ENCODE results near the gene DSE. TPM values are rescaled to one million over a fixed set of nuclear protein-coding genes. Genes with fewer than 3 reads are reported as not detected.

DSE gene
- polyA plus RNA-seq, 5 donors, result 34.1 to 54.9 (median 50.0) TPM

DNA sequence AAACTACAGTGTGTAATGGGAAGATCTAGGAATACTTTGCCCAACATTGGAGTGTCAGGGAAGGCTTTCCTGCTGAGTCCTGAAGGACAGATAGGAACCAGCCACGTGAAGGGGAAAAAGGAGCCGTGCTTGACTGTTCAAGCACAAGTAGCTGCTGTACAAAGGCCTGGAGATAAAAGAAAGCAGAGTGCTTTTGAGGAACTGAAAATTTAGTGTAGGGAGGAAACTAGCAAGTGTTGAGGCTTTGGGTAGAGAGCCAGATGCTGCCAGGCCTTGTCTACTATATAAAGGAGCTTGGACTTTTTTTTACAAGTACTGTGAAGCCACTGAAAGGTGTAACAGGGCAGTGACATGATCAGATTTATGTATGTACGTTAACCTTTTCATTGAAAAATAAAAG lies 39.0 kb downstream of the DSE start:
- no peak for DNase-seq

DNA sequence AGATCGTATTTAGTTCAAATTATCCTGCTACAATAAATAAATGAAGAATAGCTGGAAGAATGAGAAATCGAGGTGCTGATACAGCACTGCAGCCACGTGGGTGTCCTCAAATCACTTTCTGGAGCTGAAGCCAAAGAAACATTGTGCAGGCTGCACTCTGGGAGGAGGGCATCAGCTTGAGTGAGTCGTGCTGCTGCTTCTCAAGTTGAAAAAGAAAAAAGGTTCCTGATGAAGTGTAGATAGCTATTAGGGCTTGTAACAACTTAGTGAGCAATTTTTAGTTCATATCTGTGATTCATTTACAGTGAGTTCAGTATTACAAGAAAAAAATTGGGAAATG lies 40.5 kb downstream of the DSE start:
- peak in 1 of 2 donors; percentile 54 for DNase-seq

DNA sequence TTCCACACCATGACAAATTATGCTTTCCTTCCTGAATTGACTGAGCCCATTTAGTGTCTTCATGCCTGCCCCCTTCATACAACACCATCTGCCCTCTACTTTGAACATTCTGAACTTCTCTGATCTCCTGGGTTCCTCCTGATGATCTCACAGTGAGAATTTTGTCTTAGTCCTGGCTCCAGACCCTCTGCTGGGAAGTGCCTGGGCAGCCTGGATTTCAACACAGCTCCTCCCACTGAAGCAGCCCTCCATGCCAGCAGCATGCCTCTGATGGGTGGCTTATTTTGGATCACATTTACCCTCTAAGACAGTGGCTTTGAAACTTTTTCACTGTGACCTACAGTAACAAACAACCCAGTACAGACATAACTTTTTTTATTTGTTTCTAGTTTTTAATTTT lies 41.5 kb downstream of the DSE start:
- no peak for DNase-seq

DNA sequence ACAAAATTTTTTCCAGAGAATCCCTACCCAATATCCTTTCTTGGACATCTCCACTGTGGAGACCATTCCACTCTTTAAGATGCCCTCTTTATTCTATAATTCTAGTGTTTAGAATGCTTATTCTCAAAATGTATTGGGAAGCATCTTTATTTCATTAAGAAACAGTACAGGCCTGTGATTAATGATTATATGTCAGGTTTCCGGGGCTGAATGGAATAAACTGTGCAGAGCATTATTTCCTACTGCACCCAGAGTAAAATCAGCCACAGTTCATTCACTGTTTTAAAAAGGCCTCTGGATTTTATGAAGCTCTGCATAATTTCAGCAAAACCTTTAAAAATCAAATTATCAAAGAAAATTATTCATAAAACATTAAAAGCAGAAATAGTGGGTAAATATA lies 42.6 kb downstream of the DSE start:
- DNase-seq, result no peak

DNA sequence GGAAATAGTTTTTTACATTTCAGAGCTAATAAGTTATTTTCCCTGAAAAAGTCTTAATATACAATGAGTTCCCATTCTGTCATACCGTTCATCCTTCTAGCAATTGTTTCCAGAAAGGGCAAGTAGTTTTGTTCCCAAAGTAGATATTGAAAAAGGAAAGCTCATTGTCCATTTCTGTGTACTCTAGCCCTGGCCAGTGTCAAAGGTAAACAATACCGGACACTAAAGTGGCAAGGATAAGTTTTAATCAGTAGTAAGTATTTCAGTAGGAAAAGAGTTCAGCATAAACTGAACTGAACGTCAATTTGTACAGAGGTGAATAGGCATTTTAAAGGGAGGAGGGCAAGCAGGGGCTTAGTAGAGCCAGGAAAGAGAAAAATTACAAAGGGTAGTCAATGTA lies 46.9 kb downstream of the DSE start:
- no peak for DNase-seq

DNA sequence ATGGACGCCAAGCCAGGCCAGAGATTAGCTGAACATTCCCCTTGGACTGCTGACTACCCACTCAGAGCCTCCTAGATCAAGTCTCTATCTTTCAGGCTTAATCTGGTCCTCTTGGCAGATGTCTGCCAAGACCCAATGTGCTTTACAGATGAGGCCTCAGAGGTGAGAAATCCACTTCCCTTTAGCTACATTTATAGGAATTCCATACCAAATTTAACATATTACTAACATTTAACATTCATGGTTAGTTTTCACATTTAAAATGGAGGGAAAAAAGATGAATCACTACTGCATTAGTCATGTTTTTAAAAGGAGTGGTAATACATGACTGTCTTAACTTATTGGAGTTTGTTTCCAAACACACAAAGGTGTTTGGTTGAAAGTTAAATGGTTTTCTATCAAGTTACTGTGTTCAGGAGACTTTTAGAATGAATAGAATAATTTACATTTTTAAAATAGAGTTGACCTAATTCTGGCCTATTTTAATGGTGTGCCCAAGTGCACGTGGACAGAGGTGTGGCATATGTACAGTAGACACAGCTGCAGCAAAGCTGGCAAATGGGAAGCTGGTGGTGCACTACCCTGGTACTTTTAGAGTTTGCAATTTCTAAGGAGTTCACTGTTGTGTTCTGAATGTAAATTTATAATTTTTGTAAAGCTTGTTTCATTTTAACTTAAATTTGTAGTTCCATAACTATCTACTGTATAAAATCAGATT lies 48.5 kb downstream of the DSE start:
- DNase-seq, result no peak

DNA sequence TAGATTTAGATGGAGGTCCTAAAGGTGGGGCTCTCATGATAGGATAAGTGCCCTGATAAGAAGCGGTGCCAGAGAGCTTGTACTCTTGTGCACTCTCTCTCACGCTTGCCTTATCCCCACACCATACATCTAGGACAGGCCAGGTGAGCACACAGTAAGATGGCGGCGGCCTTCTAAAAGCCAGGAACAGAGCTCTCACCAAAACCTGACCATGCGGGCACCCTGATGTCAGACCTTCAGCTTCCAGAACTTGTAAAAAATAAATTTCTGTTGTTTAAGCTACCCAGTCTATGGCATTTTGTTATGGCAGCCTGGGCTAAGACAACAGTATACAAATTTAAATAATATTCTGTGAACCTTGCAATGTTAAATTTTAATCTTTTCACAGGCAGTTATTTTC lies 49.6 kb downstream of the DSE start:
- DNase-seq, result no peak

DNA sequence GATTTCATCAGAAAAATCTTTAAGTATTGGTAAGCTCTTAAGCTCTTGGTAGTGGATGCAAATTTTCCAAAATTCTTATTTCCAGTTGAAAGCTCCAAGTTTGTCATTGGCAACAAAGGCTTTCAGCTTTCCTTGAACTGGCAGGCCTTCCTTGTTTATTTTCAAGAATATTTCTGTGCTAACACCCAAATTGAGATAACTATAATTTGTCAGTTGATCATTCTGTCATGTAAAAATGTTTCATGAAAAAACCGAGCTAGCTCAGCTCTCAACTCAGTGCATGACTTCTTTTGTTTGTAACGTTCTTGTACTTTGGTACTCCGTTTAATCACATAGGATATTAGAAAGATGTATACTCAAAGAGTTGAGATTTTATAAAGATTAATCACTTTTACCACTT lies 51.5 kb downstream of the DSE start:
- DNase-seq, result no peak

DNA sequence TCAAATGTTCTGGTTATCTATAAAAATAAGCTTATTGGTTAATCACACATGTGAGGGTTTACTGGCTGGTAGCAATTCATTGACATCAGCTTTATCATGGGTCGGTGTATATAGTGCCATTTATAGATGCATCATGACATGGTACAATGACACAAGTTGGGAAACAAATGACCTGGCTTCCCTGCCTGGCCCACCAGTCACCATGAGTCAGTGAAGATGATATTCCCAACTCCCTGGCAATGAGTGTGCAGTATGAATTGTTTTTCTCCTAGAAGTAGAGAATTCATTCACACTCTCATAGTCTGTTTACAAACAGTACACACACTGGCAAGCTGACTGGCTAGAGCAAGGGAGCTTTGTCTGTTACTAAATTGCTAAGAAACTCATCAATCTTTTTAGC lies 53.3 kb downstream of the DSE start:
- no peak for DNase-seq

DNA sequence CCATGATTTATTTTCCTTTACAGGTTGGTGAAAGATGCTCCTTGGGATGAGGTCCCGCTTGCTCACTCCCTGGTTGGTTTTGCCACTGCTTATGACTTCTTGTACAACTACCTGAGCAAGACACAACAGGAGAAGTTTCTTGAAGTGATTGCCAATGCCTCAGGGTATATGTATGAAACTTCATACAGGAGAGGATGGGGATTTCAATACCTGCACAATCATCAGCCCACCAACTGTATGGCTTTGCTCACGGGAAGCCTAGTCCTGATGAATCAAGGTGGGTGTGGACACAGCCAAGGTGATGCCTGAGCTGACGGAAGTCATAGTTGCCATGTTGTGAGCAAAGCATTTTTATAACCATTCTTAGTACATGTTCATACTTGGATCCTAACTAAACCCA lies 55.8 kb downstream of the DSE start:
- DNase-seq, result no peak

DNA sequence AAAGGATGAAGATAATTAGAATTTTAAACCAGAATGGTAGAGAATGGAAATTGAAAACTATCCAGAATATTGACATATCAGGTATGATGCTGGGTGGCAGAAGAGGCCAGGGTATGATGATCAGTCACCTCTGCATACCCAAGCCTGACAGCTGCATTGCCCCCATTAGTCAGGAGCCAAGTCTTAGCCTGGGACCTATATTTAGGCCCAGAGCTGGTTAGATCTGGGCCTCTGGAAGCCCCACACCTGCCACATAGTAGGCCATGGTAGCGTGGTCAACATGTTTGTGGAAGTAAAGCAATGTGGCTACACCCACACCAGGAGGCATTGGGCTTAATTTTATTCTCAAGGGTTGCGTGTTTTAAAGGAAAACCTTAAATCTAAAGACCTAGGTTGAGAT lies 58.4 kb downstream of the DSE start:
- DNase-seq, result no peak

DNA sequence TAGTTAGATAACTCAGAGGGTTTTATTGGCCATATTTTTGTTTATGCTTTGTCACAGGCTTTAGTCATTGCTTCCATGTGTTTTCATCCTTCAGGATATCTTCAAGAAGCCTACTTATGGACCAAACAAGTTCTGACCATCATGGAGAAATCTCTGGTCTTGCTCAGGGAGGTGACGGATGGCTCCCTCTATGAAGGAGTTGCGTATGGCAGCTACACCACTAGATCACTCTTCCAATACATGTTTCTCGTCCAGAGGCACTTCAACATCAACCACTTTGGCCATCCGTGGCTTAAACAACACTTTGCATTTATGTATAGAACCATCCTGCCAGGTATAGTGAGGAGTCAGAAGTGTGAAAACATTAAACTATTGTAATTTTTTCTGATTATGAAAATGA lies 60.1 kb downstream of the DSE start:
- no peak for DNase-seq

DNA sequence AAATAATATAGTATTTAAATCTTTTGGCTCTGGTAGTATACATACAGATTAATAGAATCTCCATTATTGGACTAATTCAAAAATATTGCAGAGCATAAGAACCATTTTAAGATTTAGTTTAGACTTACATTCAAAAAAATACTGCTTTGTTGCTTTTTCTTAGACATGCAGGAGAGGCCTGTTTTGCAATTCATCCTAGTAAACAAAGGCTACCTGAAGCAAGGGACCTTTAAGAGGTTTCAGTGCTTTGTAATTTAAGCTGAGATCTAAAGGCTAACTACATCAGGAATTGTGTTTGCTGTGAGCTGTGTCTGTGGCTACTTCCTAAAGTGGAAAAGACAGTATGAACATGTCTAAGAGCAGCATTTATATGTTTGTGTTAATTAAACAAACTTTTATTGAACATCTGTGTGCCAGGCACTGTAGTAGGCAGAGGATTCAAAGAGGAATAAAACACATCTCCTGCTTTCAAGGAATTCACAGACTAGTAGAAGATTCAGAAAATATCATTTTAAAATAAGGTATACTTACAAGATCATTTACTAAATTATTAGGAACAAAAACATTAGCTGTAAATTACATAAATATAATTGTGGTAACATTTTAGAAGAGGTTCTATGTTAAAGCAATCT lies 61.3 kb downstream of the DSE start:
- no peak for DNase-seq

DNA sequence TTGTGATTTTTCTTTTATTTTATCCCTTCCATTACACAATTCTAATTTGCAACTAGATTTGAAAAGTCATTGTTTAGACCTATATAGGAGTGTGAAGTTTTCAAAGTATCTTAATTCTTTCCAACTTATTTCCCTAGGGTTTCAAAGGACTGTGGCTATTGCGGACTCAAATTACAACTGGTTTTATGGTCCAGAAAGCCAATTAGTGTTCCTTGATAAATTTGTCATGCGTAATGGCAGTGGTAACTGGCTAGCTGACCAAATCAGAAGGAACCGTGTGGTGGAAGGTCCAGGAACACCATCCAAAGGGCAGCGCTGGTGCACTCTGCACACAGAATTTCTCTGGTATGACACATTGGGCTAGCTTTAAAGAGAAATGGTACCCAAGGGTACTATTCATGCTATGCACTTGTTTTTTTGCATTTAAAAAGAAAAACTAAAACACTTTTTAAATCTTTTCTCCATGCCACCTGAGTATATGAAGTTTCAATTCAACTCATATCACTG lies 62.5 kb downstream of the DSE start:
- no peak for DNase-seq

DNA sequence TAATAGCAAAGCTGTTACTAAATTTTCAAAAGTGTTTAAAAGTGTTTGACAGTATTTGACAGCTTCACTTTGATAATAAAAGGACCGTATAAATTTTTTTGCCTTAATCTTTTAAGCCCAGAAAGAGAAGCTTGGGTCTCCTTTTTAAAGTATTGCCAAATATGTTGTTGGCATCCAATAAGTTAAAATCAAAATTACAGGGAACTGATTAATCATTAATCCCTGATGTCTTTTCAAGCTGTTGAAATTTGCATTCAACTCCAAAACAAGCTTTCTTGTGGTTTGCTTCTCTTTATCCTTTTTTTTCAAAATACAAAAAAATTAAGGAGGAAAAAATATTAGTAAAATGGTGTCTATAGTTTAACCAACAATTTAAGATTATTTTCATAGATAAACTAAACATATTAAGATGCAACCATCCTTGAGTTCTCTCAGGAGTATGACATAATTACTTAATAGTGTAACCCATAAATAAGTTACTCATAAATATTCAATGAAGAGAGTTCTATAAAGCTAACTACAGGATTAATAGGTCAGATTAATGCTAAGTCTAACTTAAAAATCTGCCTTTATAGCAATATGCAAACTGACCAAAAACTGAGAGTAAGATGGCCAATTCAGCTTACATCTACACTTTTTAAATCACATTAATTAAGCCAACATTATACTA lies 63.4 kb downstream of the DSE start:
- no peak for DNase-seq

DNA sequence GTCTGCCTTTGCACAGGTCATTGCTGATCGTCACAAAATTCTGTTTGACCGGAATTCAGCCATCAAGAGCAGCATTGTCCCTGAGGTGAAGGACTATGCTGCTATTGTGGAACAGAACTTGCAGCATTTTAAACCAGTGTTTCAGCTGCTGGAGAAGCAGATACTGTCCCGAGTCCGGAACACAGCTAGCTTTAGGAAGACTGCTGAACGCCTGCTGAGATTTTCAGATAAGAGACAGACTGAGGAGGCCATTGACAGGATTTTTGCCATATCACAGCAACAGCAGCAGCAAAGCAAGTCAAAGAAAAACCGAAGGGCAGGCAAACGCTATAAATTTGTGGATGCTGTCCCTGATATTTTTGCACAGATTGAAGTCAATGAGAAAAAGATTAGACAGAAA lies 65.8 kb downstream of the DSE start:
- DNase-seq, result no peak

DNA sequence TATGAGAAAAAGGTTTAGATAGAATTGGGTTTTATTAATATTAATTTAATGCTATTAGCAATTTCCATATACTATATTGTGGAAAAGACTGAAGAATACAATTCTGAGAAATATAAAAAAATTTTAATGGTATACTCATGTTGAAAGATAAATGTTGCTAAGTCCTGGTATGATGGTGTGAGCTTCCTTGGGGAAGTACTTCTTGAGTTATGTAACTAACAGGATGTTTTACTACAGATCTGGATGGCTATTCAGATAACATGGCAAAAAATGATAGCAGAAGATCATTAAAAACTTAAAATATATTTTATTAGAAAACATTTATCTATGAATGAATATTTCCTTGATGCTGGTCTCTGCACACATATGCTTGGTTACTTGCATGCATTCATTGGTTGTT lies 66.9 kb downstream of the DSE start:
- no peak for DNase-seq

DNA sequence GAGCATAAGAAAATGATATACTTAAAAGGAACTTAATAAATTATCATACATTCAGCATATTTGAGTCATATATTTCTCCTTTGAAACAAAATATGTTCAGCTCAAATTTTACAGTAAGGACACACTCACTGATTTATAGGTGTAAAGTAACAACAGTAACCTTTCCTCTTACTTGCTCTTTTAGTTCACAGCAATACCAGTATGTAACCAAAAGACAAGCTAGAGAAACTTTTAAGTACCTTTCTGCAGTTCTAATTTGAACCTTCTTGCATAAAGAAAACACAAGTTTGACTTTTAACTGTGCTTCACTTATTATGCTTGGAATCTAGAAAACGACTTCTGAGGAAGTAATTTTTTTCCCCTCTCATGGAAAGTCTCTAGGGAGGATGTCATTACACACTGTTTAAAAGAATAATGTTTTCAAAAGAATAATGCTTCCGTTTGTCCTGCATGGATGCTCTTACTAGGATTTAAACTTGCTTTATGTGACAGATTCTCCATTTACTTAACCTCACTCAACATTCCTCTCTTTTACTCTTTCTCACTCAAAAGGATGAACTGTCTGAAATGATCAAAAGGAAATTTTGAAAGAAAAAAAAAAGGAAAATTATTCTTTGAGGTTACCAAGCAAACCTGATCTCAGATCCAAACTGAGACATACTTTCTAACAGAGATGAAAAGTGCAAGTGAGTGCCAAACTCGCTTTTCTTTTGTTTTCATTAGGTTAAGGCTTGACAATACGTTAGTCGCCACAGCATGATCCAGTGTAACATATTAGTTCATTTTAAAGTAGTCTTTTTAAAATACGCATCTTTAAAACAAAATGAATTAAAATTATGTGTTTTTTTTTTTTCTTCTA lies 68.1 kb downstream of the DSE start:
- DNase-seq, result no peak

DNA sequence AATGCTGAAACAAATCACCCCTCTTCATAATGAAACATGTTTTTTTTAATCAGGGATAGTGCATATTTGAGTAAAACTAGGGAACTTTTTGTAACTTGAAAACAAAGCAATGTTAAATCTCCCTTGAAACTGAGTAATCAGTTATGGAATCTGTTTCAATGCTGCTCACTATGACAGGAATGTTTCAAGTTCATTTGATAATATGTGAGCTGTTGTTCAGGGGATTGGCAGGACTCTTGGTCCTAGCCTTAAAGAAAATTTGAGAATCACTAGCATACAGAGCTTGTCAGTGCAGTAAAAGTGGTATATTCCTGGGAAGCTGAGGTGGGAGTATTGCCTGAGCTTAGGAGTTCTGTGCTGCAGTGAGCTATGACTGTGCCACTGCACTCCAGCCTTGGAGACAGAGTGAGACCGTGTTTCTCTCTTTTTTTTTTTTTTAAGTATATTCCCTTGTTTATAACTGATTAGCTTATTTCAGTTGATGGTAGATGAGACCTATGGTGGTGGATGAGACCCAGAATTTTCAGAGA lies 68.8 kb downstream of the DSE start:
- no peak for DNase-seq

DNA sequence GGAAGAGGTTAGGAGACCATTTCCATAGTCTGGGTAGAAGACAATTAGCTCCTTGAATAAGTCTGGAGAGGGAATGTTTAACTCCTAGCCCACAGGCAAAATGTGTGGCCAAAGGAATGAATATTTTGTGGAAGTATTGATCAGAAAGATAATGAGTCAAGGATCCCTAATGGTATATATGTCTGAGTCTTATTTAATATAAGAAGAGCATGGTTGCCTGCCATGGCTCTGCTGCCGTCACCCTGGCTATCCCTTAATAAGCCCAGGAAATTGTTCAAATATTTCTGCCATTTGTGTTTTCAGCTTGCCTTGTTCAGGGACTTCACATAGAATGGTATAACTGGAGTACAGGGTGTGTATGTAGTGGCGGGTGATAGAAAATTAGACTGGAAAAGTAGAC lies 72.4 kb downstream of the DSE start:
- DNase-seq, result no peak

DNA sequence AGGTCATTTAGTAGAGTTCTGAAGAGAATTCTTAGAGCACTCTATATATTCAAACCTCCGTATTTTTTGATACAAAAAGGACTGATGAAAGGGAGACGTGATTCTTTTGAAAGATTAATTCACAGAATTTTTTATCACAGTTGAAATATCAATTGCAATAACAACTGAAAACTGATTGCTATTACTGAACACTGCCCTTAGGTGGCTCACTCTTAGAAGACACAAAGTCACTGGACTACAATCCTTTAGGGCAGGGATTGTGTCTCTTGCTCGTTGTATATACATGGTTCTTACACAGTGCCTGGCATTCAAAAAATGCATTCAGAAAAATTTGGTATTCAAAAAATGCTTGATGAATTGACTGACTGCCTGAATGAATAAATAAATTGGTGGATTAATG lies 73.3 kb downstream of the DSE start:
- no peak for DNase-seq

DNA sequence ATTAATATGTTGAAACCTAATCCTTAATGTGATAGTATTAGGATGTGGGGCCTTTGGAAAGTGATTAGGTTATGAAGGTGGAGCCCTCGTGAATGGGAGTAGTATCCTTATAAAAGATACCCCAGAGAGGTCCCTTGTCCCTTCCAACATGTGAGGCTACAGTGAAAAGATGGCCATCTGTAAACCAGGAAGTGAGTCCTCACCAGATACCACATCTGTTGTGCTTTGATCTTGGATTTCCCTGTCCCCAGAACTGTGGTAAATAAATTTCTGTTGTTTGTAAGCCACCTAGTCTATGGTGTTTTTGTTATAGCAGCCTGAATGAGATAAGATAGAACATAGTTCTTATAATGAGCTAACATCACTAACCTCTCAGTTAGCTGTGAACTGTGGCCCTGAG lies 73.8 kb downstream of the DSE start:
- no peak for DNase-seq

All from right lung (tissue), 5 donors.